Mesodermal cell (in vitro differentiated cells): ENCODE measurements around the gene CYP11A1.

Source experiments
- H3K27ac ChIP-seq: 2 replicates; pipeline ENCODE4 v1.7.0; 2013; ENCODE audit warnings: mild to moderate bottlenecking, low read depth, low read length, moderate library complexity; ENCODE audit not compliant: severe bottlenecking
- H3K36me3 ChIP-seq: 2 replicates; pipeline ENCODE4 v1.7.1; 2013; ENCODE audit warnings: mild to moderate bottlenecking, low read length, moderate library complexity; ENCODE audit not compliant: control insufficient read depth, insufficient read depth
- H3K4me1 ChIP-seq: one replicate; pipeline ENCODE4 v1.7.1; 2013; ENCODE audit warnings: mild to moderate bottlenecking, low read length; ENCODE audit not compliant: insufficient read depth, control insufficient read depth, poor library complexity, severe bottlenecking
- H3K4me3 ChIP-seq: 2 replicates; pipeline ENCODE4 v1.7.0; 2013; ENCODE audit warnings: low read length, control low read depth, mild to moderate bottlenecking; ENCODE audit not compliant: insufficient read depth, poor library complexity, severe bottlenecking; ENCODE audit errors: extremely low read depth
- H3K9me3 ChIP-seq: 2 replicates; pipeline ENCODE4 v1.7.1; 2013; ENCODE audit warnings: mild to moderate bottlenecking, low read length, moderate library complexity; ENCODE audit not compliant: control insufficient read depth
- WGBS, 2 experiments: methylation state at CpG; one replicate each; pipeline ENCODE4 v1.1.5; 2013; ENCODE audit warnings: missing lambda C conversion rate in 2 of 2; ENCODE audit not compliant: insufficient coverage in 2 of 2; 5-methylcytosine and 5-hydroxymethylcytosine counted together

CYP11A1 gene

GRCh38 chr15:74339371-74339770, 28.1 kb downstream of the CYP11A1 start:
- Histone ChIP-seq H3K4me3 (no peak overlapping the region), H3K27ac (no peak overlapping the region), H3K36me3 (no peaks in the 10 kb centered on the region), H3K9me3 (no peaks in the 10 kb centered on the region), H3K4me1 (peaks cover 17% of the 10 kb centered on the region)
- 75 to 95% methylated on average over 1 to 4 of the region's 9 CpGs for WGBS, 2 experiments

- Histone ChIP-seq H3K36me3 (no peaks in the 10 kb centered on the region), H3K4me1 (peaks cover 17% of the 10 kb centered on the region), H3K27ac (no peak overlapping the region), H3K4me3 (no peak overlapping the region), H3K9me3 (no peaks in the 10 kb centered on the region)
- WGBS, 2 experiments, result 93 to 98% methylated on average over 3 to 5 of the region's 5 CpGs
These were observed 28.8 kb downstream of the CYP11A1 start for GRCh38 chr15:74338676-74339075.

GRCh38 chr15:74337607-74338211, 29.7 kb downstream of the CYP11A1 start:
- no peak overlapping the region for H3K27ac ChIP-seq
- no peaks in the 10 kb centered on the region for H3K9me3 ChIP-seq
- H3K4me3 ChIP-seq, result no peak overlapping the region
- H3K4me1 ChIP-seq, result peaks cover 17% of the 10 kb centered on the region
- H3K36me3 ChIP-seq, result no peaks in the 10 kb centered on the region
- WGBS, 2 experiments, result 89 to 100% methylated on average over 3 to 4 of the region's 4 CpGs

GRCh38 chr15:74337146-74337545, 30.3 kb downstream of the CYP11A1 start:
- Histone ChIP-seq H3K9me3 (no peaks in the 10 kb centered on the region), H3K4me3 (no peak overlapping the region), H3K27ac (no peak overlapping the region), H3K36me3 (no peaks in the 10 kb centered on the region), H3K4me1 (peaks cover 17% of the 10 kb centered on the region)
- 88 to 97% methylated on average over 3 to 5 of the region's 5 CpGs for WGBS, 2 experiments

GRCh38 chr15:74336061-74337005, 31.1 kb downstream of the CYP11A1 start:
- Histone ChIP-seq H3K4me3 (no peak overlapping the region), H3K27ac (no peak overlapping the region), H3K36me3 (no peaks in the 10 kb centered on the region), H3K4me1 (peaks cover 17% of the 10 kb centered on the region), H3K9me3 (no peaks in the 10 kb centered on the region)
- 84 to 93% methylated on average over 5 to 7 of the region's 9 CpGs for WGBS, 2 experiments

- no peak overlapping the region for H3K4me3 ChIP-seq
- WGBS, 2 experiments, result 88 to 99% methylated on average over 8 of the region's 8 CpGs
- H3K36me3 ChIP-seq, result no peaks in the 10 kb centered on the region
- no peaks in the 10 kb centered on the region for H3K9me3 ChIP-seq
- no peak overlapping the region for H3K27ac ChIP-seq
- H3K4me1 ChIP-seq, result peaks cover 14% of the 10 kb centered on the region
These were observed 32.0 kb downstream of the CYP11A1 start for GRCh38 chr15:74335396-74335795.

GRCh38 chr15:74334127-74334526, 33.3 kb downstream of the CYP11A1 start:
- peaks cover 2% of the 10 kb centered on the region for H3K4me1 ChIP-seq
- no peak overlapping the region for H3K27ac ChIP-seq
- H3K4me3 ChIP-seq, result no peak overlapping the region
- no peaks in the 10 kb centered on the region for H3K9me3 ChIP-seq
- WGBS, 2 experiments, result 86 to 100% methylated on average over 1 of the region's 1 CpG
- H3K36me3 ChIP-seq, result no peaks in the 10 kb centered on the region

- H3K4me1 ChIP-seq, result no peaks in the 10 kb centered on the region
- WGBS, 2 experiments, result 94 to 100% methylated on average over 5 of the region's 5 CpGs
- H3K9me3 ChIP-seq, result no peaks in the 10 kb centered on the region
- no peak overlapping the region for H3K27ac ChIP-seq
- H3K36me3 ChIP-seq, result no peaks in the 10 kb centered on the region
- no peak overlapping the region for H3K4me3 ChIP-seq
These were observed 33.8 kb downstream of the CYP11A1 start for GRCh38 chr15:74333662-74334061.

GRCh38 chr15:74333093-74333492, 34.4 kb downstream of the CYP11A1 start:
- Histone ChIP-seq H3K27ac (no peak overlapping the region), H3K4me3 (no peak overlapping the region), H3K9me3 (no peaks in the 10 kb centered on the region), H3K36me3 (no peaks in the 10 kb centered on the region), H3K4me1 (no peaks in the 10 kb centered on the region)
- 84 to 96% methylated on average over 3 of the region's 5 CpGs for WGBS, 2 experiments

GRCh38 chr15:74332611-74333010, 34.8 kb downstream of the CYP11A1 start:
- Histone ChIP-seq H3K4me1 (no peaks in the 10 kb centered on the region), H3K9me3 (no peaks in the 10 kb centered on the region), H3K27ac (no peak overlapping the region), H3K36me3 (no peaks in the 10 kb centered on the region), H3K4me3 (no peak overlapping the region)
- WGBS, 2 experiments, result 92 to 98% methylated on average over 9 to 10 of the region's 10 CpGs

GRCh38 chr15:74332011-74332410, 35.4 kb downstream of the CYP11A1 start:
- H3K4me3 ChIP-seq, result no peak overlapping the region
- 57 to 67% methylated on average over 1 of the region's 3 CpGs for WGBS, 2 experiments
- no peak overlapping the region for H3K27ac ChIP-seq
- H3K4me1 ChIP-seq, result no peaks in the 10 kb centered on the region
- H3K9me3 ChIP-seq, result no peaks in the 10 kb centered on the region
- H3K36me3 ChIP-seq, result no peaks in the 10 kb centered on the region
